Prostate gland (tissue), 2 donors: Measurements from ENCODE around the gene ZMYM4. TPM values are rescaled to one million over a fixed set of nuclear protein-coding genes. Genes with fewer than 3 reads are reported as not detected.
A peak's percentile ranks its signal among the peaks of the same experiment; 100 is the strongest.

ENCODE experiments used
- DNase-seq: peaks from one replicate; pipeline ENCODE4 v3.0.0-alpha.2; 2019; ENCODE audit warnings: low spot score
- H3K27ac ChIP-seq, 2 donors: fragments of 200-600 bp; sonication (generic); 2 replicates each; pipeline ENCODE4 v1.5.1; 2017 to 2019
- H3K27me3 ChIP-seq: fragments of 200-600 bp; sonication (generic); replicated peaks from 2 replicates; pipeline ENCODE4 v1.5.1; 2019; ENCODE audit not compliant: insufficient read depth
- H3K36me3 ChIP-seq, 2 donors: fragments of 200-600 bp; sonication (generic); 1 replicate in 1 of 2; 2 replicates in 1 of 2; pipeline versions ENCODE4 v1.5.1 to v1.8.1; 2017 to 2019
- H3K4me1 ChIP-seq: fragments of 200-600 bp; sonication (generic); replicated peaks from 2 replicates; pipeline ENCODE4 v1.5.1; 2019
- H3K4me3 ChIP-seq, 2 donors: fragments of 200-600 bp; sonication (generic); 2 replicates each; pipeline ENCODE4 v1.5.1; 2017 to 2019
- H3K9me3 ChIP-seq: fragments of 200-600 bp; sonication (generic); 2 replicates; pipeline ENCODE4 v1.5.1; 2017
- POLR2A ChIP-seq: fragments of 450-650 bp; IDR thresholded peaks from one replicate; pipeline ENCODE4 v1.6.1; 2016; ENCODE audit warnings: antibody characterized with exemption, mild to moderate bottlenecking
- POLR2AphosphoS5 ChIP-seq: sonication (generic); formaldehyde crosslinking; IDR thresholded peaks from one replicate; pipeline ENCODE4 v1.6.1; 2017; ENCODE audit warnings: antibody characterized with exemption
- WGBS: methylation state at CpG from one replicate; pipeline ENCODE4 v1.1.5; 2018; 5-methylcytosine and 5-hydroxymethylcytosine counted together
- intact Hi-C: fragments of 100-400 bp; cut with DNase I; formaldehyde crosslinking; loops from one replicate; pipeline ENCODE4 v1.14.2; 2022
- total RNA-seq, 2 donors: library from RNA; depleted of rRNA; stranded (reverse); fragments of >200 nt; gene quantifications; one replicate each; pipeline ENCODE4 v1.1.0, GENCODE V29; 2016
- TF ChIP-seq, protein P1 (sequence below), 4 experiments: fragments of 200-600 bp in 2 of 4; fragments of 450-650 bp in 2 of 4; sonication (generic) in 2 of 4; IDR thresholded peaks; 1 replicate in 3 of 4; 2 replicates in 1 of 4; pipeline ENCODE4 v1.5.1; 2016 to 2019; ENCODE audit warnings: antibody characterized with exemption in 4 of 4, mild to moderate bottlenecking in 2 of 4, moderate library complexity in 2 of 4

ZMYM4 gene
- total RNA-seq, 2 donors from 2014 or later, result 34.9 to 42.1 TPM

DNA sequence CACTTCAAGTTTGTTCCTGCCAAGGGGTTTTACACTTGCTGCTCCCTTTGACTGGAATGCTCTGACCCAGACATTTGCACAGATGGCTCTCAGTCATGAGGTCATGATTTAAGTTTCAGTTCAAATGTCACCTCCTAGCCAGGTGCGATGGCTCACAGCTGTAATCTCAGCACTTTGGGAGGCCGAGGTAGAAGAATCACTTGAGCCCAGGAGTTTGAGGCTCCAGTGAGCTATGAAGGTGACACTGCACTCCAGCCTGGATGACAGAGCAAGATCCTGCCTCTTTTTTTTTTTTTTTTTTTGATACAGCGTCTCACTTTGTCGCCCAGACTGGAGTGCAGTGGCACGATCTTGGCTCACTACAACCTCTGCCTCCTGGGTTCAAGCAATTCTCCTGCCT, 4.5 kb upstream of the ZMYM4 start:
- WGBS, result 92% methylated on average over 5 of the region's 5 CpGs
- TF ChIP-seq POLR2A, result no peak
- H3K27ac ChIP-seq, result peak overlapping the region; percentile 39 to 56

DNA sequence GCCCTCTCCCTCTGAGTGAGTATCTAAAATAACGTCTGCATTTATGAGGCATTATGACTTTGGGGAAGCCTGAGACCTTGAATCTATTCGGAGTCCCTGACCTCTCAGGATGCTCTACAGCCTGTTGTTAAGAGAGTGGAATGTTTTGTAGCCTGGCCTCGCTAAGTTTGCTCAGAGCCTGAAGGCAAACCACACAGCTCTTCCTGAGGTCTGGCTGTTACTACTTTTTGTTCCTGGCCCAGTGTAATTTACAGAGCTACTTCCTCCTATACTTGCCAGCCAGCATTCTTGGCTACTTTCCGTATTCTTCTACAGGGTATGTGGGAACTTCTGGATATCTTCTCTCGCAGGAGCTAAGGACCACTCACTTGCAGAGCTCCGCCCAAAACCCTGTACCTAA, 3.6 kb upstream of the ZMYM4 start:
- H3K4me3 ChIP-seq, result no peak overlapping the region
- peaks cover 3% of the 10 kb centered on the region for H3K4me1 ChIP-seq
- intact Hi-C loops, result no loop called here
- peak overlapping the region; percentile 39 to 56 for H3K27ac ChIP-seq
- no peaks in the 10 kb centered on the region for H3K36me3 ChIP-seq
- peak; percentile 81 for TF ChIP-seq POLR2AphosphoS5
- TF ChIP-seq, protein P1, sequence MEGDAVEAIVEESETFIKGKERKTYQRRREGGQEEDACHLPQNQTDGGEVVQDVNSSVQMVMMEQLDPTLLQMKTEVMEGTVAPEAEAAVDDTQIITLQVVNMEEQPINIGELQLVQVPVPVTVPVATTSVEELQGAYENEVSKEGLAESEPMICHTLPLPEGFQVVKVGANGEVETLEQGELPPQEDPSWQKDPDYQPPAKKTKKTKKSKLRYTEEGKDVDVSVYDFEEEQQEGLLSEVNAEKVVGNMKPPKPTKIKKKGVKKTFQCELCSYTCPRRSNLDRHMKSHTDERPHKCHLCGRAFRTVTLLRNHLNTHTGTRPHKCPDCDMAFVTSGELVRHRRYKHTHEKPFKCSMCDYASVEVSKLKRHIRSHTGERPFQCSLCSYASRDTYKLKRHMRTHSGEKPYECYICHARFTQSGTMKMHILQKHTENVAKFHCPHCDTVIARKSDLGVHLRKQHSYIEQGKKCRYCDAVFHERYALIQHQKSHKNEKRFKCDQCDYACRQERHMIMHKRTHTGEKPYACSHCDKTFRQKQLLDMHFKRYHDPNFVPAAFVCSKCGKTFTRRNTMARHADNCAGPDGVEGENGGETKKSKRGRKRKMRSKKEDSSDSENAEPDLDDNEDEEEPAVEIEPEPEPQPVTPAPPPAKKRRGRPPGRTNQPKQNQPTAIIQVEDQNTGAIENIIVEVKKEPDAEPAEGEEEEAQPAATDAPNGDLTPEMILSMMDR (IDR thresholded peaks at IDR 0.05), result no peak
- 9% methylated on average over 6 of the region's 6 CpGs for WGBS
- DNase-seq, result peak; percentile 68
- no peaks in the 10 kb centered on the region for H3K9me3 ChIP-seq
- no peaks in the 10 kb centered on the region for H3K27me3 ChIP-seq

More for the DNA sequence above, 4.5 kb upstream of the ZMYM4 start:
- Histone ChIP-seq H3K27me3 (no peaks in the 10 kb centered on the region), H3K4me1 (peaks cover 3% of the 10 kb centered on the region), H3K36me3 (no peaks in the 10 kb centered on the region), H3K9me3 (no peaks in the 10 kb centered on the region), H3K4me3 (no peak overlapping the region)
- DNase-seq, result no peak
- intact Hi-C loops, result no loop called here

DNA sequence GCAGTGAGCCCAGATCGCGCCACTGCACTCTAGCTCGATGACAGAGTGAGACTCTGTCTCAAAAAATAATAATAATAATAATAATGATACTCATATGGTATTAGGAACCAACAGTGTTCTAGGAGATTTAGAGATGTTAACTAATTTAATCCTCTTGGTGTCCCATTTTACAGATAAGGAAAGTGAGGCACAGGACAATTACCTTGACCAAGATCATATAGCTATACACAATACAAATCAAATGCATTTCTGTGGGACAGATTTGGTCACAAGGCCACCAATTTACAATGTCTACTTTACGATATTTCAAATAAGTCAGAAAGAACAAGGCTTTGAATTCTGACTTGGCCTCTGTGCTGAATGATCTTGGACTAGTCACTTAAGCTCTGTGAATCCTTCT, 2.2 kb upstream of the ZMYM4 start:
- H3K4me1 ChIP-seq, result peaks cover 3% of the 10 kb centered on the region
- intact Hi-C loops, result no loop called here
- H3K27me3 ChIP-seq, result no peaks in the 10 kb centered on the region
- TF ChIP-seq POLR2AphosphoS5 (no peak), POLR2A (no peak)
- H3K4me3 ChIP-seq, result no peak overlapping the region
- H3K9me3 ChIP-seq, result no peaks in the 10 kb centered on the region
- no peak for DNase-seq
- no peak overlapping the region for H3K27ac ChIP-seq
- H3K36me3 ChIP-seq, result no peaks in the 10 kb centered on the region
- over 99% methylated on average over 4 of the region's 4 CpGs for WGBS

DNA sequence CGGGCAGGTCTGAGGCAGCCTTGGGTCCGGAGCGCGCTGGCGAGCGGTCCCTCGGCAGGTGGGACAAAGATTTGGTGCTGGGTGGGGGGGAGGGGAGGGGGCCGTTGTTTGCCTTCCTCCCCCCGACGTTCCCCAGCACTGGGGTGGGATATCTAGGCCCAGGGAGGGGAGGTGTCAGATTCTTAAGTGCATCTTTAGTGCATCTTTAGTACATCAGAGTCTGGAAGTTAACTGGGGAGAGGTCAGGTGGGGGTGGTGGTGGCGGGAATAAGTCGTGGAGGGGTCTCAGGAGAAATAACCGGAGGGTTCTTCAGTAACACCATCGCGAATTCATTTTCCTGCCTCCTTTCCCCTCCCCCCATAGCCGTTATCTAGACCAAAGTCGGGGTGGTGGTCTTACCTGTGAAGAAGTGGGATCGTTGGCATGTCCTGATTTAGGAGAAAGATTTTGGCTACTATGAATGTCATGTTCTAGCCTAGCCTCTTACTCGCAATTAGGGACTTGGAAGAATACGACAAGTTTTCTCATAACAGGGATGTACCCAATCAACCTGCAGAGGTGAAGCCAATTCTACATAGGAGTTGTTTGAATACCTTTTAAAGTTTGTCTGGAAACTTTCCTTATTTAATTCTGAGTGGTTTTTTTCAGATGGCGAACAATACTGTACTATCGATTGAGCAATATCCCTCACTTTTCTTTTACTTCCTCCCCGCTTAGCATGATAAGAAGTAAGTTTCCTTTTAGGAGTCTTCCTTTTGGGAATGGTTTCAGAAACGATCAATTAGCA, 886 bp downstream of the ZMYM4 start:
- intact Hi-C loops, result no loop called here
- Histone ChIP-seq H3K27ac (peak overlapping the region; percentile 79 to 92), H3K4me3 (peak overlapping the region; percentile 93 to 97), H3K27me3 (no peaks in the 10 kb centered on the region), H3K36me3 (no peaks in the 10 kb centered on the region), H3K9me3 (no peaks in the 10 kb centered on the region), H3K4me1 (peaks cover 3% of the 10 kb centered on the region)
- 2% methylated on average over 24 of the region's 24 CpGs for WGBS
- DNase-seq, result no peak
- TF ChIP-seq, protein P1 (IDR thresholded peaks at IDR 0.05), result no peak
- TF ChIP-seq POLR2A, result no peak
- TF ChIP-seq POLR2AphosphoS5, result peak; percentile 15

DNA sequence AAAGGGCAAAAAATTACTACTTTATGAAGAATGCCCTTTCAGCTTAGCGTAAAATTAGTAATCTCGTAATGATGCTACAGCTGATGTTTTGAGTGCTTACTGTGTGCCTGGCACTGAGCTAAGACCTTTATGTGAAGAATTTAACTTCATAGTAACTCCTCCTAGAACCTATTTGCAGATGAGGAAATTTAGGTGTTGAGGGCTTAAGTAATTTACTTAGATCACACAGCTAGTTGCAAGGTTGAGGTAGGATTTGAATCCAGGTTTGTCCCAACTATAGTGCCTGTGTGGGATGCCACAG, 1.4 kb downstream of the ZMYM4 start:
- intact Hi-C loops, result no loop called here
- no peak overlapping the region for H3K27ac ChIP-seq
- 78% methylated on average over 2 of the region's 2 CpGs for WGBS

More for the DNA sequence above, 1.4 kb downstream of the ZMYM4 start:
- Histone ChIP-seq H3K27me3 (no peaks in the 10 kb centered on the region), H3K4me3 (peak overlapping the region; percentile 93 to 97), H3K4me1 (peaks cover 3% of the 10 kb centered on the region), H3K36me3 (no peaks in the 10 kb centered on the region), H3K9me3 (no peaks in the 10 kb centered on the region)
- TF ChIP-seq, protein P1 (IDR thresholded peaks at IDR 0.05), result no peak
- no peak for TF ChIP-seq POLR2A
- no peak for TF ChIP-seq POLR2AphosphoS5
- DNase-seq, result no peak
